SK-N-SH (cell line): Measurements from ENCODE around the gene CHCHD1. TPM values are rescaled to one million over a fixed set of nuclear protein-coding genes. Genes with fewer than 3 reads are reported as not detected.

Experiments
- CTCF ChIA-PET: fragments of 300-600, 350-600 bp; formaldehyde crosslinking; extraction: SDS; loops from one replicate; lab custom pipeline; 2021; lab: Yijun Ruan, JAX
- POLR2A ChIA-PET: fragments of 350-600 bp; sonication (Branson Sonifier 250); formaldehyde crosslinking; extraction: SDS; loops from one replicate; lab custom pipeline; 2020; ENCODE audit warnings: antibody characterized with exemption, inconsistent platforms; lab: Yijun Ruan, JAX
- DNase-seq: peaks from one replicate; pipeline ENCODE4 v3.0.0; 2012
- H2AFZ ChIP-seq: fragments of 200-600 bp; sonication (generic); 2 replicates; pipeline ENCODE4 v1.8.1; 2016; ENCODE audit warnings: antibody characterized with exemption, mild to moderate bottlenecking, low read depth
- H3F3A ChIP-seq: fragments of 200-600 bp; sonication (generic); replicated peaks from 2 replicates; pipeline ENCODE3; 2016; ENCODE audit warnings: antibody characterized with exemption, mild to moderate bottlenecking; ENCODE audit not compliant: insufficient read depth
- H3K27ac ChIP-seq, 2 experiments: fragments of 200-500 bp in 1 of 2; fragments of 200-600 bp in 1 of 2; sonication (Bioruptor generic) in 1 of 2; sonication (generic), shearing (Covaris generic) in 1 of 2; 2 replicates each; pipeline versions ENCODE4 v1.5.1 to v1.6.1; 2014 to 2016; ENCODE audit warnings: low read depth in 2 of 2, inconsistent platforms in 1 of 2, low read length in 1 of 2, mild to moderate bottlenecking in 1 of 2, mixed read lengths in 1 of 2
- H3K27me3 ChIP-seq: fragments of 200-600 bp; sonication (generic), shearing (Covaris generic); 2 replicates; pipeline ENCODE4 v1.6.1; 2016; ENCODE audit warnings: mixed run types; ENCODE audit not compliant: insufficient read depth
- H3K36me3 ChIP-seq, 2 experiments: fragments of 200-500 bp in 1 of 2; fragments of 200-600 bp in 1 of 2; sonication (Bioruptor generic) in 1 of 2; sonication (generic) in 1 of 2; replicated peaks in 1 of 2; 2 replicates each; pipeline versions ENCODE3 to v1.5.1; 2014 to 2016; ENCODE audit warnings: low read length in 1 of 2, mild to moderate bottlenecking in 1 of 2; ENCODE audit not compliant: insufficient read depth in 2 of 2, control insufficient read depth in 1 of 2
- H3K4me1 ChIP-seq, 2 experiments: fragments of 200-500 bp in 1 of 2; fragments of 200-600 bp in 1 of 2; sonication (Bioruptor generic) in 1 of 2; sonication (generic), shearing (Covaris generic) in 1 of 2; 2 replicates each; pipeline versions ENCODE4 v1.5.1 to v1.6.1; 2014 to 2016; ENCODE audit warnings: low read depth in 1 of 2, low read length in 1 of 2, mixed run types in 1 of 2; ENCODE audit not compliant: insufficient read depth in 2 of 2, control insufficient read depth in 1 of 2
- H3K4me2 ChIP-seq: fragments of 200-600 bp; sonication (generic), shearing (Covaris generic); 2 replicates; pipeline ENCODE4 v1.6.1; 2017; ENCODE audit warnings: mixed run types
- H3K4me3 ChIP-seq, 2 experiments: fragments of 200-500 bp in 1 of 2; fragments of 200-600 bp in 1 of 2; sonication (Bioruptor generic) in 1 of 2; sonication (generic), shearing (Covaris generic) in 1 of 2; 2 replicates each; pipeline versions ENCODE4 v1.5.1 to v1.8.1; 2014 to 2016; ENCODE audit warnings: low read depth in 2 of 2, inconsistent platforms in 1 of 2, low read length in 1 of 2, mild to moderate bottlenecking in 1 of 2, mixed read lengths in 1 of 2, moderate library complexity in 1 of 2
- H3K79me2 ChIP-seq: fragments of 200-600 bp; sonication (generic); 2 replicates; pipeline ENCODE4 v1.8.1; 2017; ENCODE audit warnings: mild to moderate bottlenecking; ENCODE audit not compliant: insufficient read depth
- H3K9ac ChIP-seq: fragments of 200-600 bp; sonication (generic); 2 replicates; pipeline ENCODE4 v1.6.1; 2017; ENCODE audit warnings: mixed run types
- H3K9me2 ChIP-seq: fragments of 200-600 bp; sonication (generic); 2 replicates; pipeline ENCODE4 v1.6.1; 2017; ENCODE audit warnings: mixed run types
- H3K9me3 ChIP-seq: fragments of 200-600 bp; sonication (generic); 2 replicates; pipeline ENCODE4 v1.6.1; 2017; ENCODE audit warnings: mixed run types, mild to moderate bottlenecking, moderate library complexity
- H4K20me1 ChIP-seq: fragments of 200-600 bp; sonication (generic); 2 replicates; pipeline ENCODE4 v1.6.1; 2017; ENCODE audit warnings: mild to moderate bottlenecking, mixed run types; ENCODE audit not compliant: insufficient read depth
- ELF1 ChIP-seq: IDR thresholded peaks from 2 replicates; pipeline ENCODE4 v1.4.0; 2012
- FOSL2 ChIP-seq: IDR thresholded peaks from 2 replicates; pipeline ENCODE4 v1.4.0; 2012; ENCODE audit warnings: low read depth, mild to moderate bottlenecking, moderate library complexity, borderline replicate concordance
- FOXM1 ChIP-seq: IDR thresholded peaks from 2 replicates; pipeline ENCODE4 v1.4.0; 2012; ENCODE audit warnings: low read depth, mild to moderate bottlenecking
- GATA2 ChIP-seq: sonication (generic); formaldehyde crosslinking; IDR thresholded peaks from 2 replicates; pipeline ENCODE4 v1.5.0; 2020; ENCODE audit warnings: mild to moderate bottlenecking, missing genetic modification reagents
- POLR2AphosphoS5 ChIP-seq: IDR thresholded peaks from 2 replicates; pipeline ENCODE4 v1.6.1; 2012; ENCODE audit warnings: low read depth, low read length
- RAD21 ChIP-seq: IDR thresholded peaks from 2 replicates; pipeline ENCODE4 v1.6.1; 2012; ENCODE audit warnings: mild to moderate bottlenecking, low read length
- RCOR1 ChIP-seq: fragments of 150-350 bp; IDR thresholded peaks from 2 replicates; pipeline ENCODE4 v1.6.1; 2017; ENCODE audit warnings: antibody characterized with exemption, low read length
- RFX5 ChIP-seq: IDR thresholded peaks from 2 replicates; pipeline ENCODE4 v1.6.1; 2012; ENCODE audit warnings: mild to moderate bottlenecking, improper control_type of control experiment, low read length
- SIN3A ChIP-seq: IDR thresholded peaks from 2 replicates; pipeline ENCODE4 v1.6.1; 2012; ENCODE audit warnings: low read depth, mild to moderate bottlenecking, low read length, moderate library complexity, borderline replicate concordance
- TAF1 ChIP-seq: IDR thresholded peaks from 2 replicates; pipeline ENCODE4 v1.6.1; 2012; ENCODE audit warnings: low read depth, mild to moderate bottlenecking, low read length, moderate library complexity, borderline replicate concordance
- YY1 ChIP-seq: IDR thresholded peaks from 2 replicates; pipeline ENCODE4 v1.4.0; 2012; ENCODE audit warnings: low read depth, mild to moderate bottlenecking
- WGBS: methylation state at CpG from one replicate; pipeline ENCODE4 v1.1.6; 2017; ENCODE audit warnings: low lambda C conversion rate; 5-methylcytosine and 5-hydroxymethylcytosine counted together
- polyA plus RNA-seq, 3 experiments: library from polyadenylated mRNA; depleted of rRNA; stranded (reverse); fragments of >200 nt; gene quantifications; 2 replicates each; pipeline ENCODE4 v1.2.3, GENCODE V29; 2012
- TF ChIP-seq, protein P1 (sequence below): fragments of 200-600 bp; sonication (generic); IDR thresholded peaks from 2 replicates; pipeline ENCODE4 v1.6.1; 2017; ENCODE audit warnings: antibody characterized with exemption, mild to moderate bottlenecking, moderate library complexity
- TF ChIP-seq, protein P2 (sequence below): IDR thresholded peaks from 2 replicates; pipeline ENCODE4 v1.6.1; 2012; ENCODE audit warnings: mild to moderate bottlenecking, low read depth, low read length, moderate library complexity
- TF ChIP-seq, protein P3 (sequence below): IDR thresholded peaks from 2 replicates; pipeline ENCODE4 v1.4.0; 2012; ENCODE audit warnings: low read depth, borderline replicate concordance
- TF ChIP-seq, protein P4 (sequence below): IDR thresholded peaks from 2 replicates; pipeline ENCODE4 v1.4.0; 2012; ENCODE audit warnings: low read depth, borderline replicate concordance

Gene CHCHD1
- polyA plus RNA-seq, 1 of the 3 experiments (the other 2 are of a cell fraction) = 60.9 TPM

DNA sequence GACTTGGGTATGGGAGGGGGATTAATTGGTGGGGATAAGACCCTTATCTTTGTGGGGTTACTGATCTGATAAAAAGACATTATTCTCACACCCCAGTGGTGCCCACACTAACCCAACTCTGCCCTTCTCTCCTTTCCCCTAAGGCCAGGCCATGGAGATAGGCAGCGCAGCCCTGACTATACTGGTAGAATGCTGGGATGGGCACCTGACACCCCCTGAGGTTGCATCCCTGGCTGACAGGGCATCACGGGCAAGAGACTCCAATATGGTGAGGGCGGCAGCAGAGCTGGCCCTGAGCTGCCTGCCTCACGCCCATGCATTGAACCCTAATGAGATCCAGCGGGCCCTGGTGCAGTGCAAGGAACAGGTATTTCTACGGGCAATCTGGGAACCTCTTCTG, 16.2 kb downstream of the CHCHD1 start:
- Histone ChIP-seq H3K36me3 (peaks cover 46 to 84% of the 10 kb centered on the region in 2 experiments), H3K9ac (no peak overlapping the region), H3K9me3 (no peaks in the 10 kb centered on the region), H3F3A (peaks cover 23% of the 10 kb centered on the region), H3K4me3 (no peak overlapping the region), H3K79me2 (no peaks in the 10 kb centered on the region), H3K9me2 (no peaks in the 10 kb centered on the region), H4K20me1 (no peaks in the 10 kb centered on the region), H3K4me1 (no peaks in the 10 kb centered on the region), H2AFZ (no peak overlapping the region), H3K27me3 (no peaks in the 10 kb centered on the region), H3K27ac (no peak overlapping the region), H3K4me2 (no peak overlapping the region)
- ChIA-PET CTCF (interaction anchor here (0.6 to 1.8 kb wide), 2 partner anchors 12 to 360 kb away, joined by 3 to 8 read pairs; partner anchors contain the start of gene ZSWIM8), POLR2A (interaction anchor here (1.6 to 2.6 kb wide), 2 partner anchors 12 kb away, joined by 4 to 13 read pairs; partner anchors contain the start of gene ZSWIM8)
- WGBS = 97% methylated on average over 5 of the region's 6 CpGs
- no peak for DNase-seq
- TF ChIP-seq, protein P1, sequence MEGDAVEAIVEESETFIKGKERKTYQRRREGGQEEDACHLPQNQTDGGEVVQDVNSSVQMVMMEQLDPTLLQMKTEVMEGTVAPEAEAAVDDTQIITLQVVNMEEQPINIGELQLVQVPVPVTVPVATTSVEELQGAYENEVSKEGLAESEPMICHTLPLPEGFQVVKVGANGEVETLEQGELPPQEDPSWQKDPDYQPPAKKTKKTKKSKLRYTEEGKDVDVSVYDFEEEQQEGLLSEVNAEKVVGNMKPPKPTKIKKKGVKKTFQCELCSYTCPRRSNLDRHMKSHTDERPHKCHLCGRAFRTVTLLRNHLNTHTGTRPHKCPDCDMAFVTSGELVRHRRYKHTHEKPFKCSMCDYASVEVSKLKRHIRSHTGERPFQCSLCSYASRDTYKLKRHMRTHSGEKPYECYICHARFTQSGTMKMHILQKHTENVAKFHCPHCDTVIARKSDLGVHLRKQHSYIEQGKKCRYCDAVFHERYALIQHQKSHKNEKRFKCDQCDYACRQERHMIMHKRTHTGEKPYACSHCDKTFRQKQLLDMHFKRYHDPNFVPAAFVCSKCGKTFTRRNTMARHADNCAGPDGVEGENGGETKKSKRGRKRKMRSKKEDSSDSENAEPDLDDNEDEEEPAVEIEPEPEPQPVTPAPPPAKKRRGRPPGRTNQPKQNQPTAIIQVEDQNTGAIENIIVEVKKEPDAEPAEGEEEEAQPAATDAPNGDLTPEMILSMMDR = no peak
- TF ChIP-seq FOXM1 (no peak), RAD21 (no peak), GATA2 (CRISPR knock-in tag) (no peak), FOSL2 (no peak), RFX5 (no peak), TAF1 (no peak), SIN3A (no peak), ELF1 (no peak), RCOR1 (no peak), POLR2AphosphoS5 (no peak), YY1 (no peak)
- TF ChIP-seq, protein P2, sequence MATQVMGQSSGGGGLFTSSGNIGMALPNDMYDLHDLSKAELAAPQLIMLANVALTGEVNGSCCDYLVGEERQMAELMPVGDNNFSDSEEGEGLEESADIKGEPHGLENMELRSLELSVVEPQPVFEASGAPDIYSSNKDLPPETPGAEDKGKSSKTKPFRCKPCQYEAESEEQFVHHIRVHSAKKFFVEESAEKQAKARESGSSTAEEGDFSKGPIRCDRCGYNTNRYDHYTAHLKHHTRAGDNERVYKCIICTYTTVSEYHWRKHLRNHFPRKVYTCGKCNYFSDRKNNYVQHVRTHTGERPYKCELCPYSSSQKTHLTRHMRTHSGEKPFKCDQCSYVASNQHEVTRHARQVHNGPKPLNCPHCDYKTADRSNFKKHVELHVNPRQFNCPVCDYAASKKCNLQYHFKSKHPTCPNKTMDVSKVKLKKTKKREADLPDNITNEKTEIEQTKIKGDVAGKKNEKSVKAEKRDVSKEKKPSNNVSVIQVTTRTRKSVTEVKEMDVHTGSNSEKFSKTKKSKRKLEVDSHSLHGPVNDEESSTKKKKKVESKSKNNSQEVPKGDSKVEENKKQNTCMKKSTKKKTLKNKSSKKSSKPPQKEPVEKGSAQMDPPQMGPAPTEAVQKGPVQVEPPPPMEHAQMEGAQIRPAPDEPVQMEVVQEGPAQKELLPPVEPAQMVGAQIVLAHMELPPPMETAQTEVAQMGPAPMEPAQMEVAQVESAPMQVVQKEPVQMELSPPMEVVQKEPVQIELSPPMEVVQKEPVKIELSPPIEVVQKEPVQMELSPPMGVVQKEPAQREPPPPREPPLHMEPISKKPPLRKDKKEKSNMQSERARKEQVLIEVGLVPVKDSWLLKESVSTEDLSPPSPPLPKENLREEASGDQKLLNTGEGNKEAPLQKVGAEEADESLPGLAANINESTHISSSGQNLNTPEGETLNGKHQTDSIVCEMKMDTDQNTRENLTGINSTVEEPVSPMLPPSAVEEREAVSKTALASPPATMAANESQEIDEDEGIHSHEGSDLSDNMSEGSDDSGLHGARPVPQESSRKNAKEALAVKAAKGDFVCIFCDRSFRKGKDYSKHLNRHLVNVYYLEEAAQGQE = no peak
- TF ChIP-seq, protein P3, sequence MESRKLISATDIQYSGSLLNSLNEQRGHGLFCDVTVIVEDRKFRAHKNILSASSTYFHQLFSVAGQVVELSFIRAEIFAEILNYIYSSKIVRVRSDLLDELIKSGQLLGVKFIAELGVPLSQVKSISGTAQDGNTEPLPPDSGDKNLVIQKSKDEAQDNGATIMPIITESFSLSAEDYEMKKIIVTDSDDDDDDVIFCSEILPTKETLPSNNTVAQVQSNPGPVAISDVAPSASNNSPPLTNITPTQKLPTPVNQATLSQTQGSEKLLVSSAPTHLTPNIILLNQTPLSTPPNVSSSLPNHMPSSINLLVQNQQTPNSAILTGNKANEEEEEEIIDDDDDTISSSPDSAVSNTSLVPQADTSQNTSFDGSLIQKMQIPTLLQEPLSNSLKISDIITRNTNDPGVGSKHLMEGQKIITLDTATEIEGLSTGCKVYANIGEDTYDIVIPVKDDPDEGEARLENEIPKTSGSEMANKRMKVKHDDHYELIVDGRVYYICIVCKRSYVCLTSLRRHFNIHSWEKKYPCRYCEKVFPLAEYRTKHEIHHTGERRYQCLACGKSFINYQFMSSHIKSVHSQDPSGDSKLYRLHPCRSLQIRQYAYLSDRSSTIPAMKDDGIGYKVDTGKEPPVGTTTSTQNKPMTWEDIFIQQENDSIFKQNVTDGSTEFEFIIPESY = no peak
- TF ChIP-seq, protein P4, sequence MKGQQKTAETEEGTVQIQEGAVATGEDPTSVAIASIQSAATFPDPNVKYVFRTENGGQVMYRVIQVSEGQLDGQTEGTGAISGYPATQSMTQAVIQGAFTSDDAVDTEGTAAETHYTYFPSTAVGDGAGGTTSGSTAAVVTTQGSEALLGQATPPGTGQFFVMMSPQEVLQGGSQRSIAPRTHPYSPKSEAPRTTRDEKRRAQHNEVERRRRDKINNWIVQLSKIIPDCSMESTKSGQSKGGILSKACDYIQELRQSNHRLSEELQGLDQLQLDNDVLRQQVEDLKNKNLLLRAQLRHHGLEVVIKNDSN = no peak
